WTC11 (cell line): ENCODE results near the gene SNRPD2.

Source experiments
- FOXP1 ChIP-seq: sonication (generic); formaldehyde crosslinking; IDR thresholded peaks from 2 replicates; pipeline ENCODE4 v1.8.0; 2022; ENCODE audit warnings: missing genetic modification reagents, mild to moderate bottlenecking, moderate library complexity, borderline replicate concordance
- TCF7 ChIP-seq: sonication (generic); formaldehyde crosslinking; IDR thresholded peaks from 2 replicates; pipeline ENCODE4 v1.8.0; 2022; ENCODE audit warnings: mild to moderate bottlenecking, low read depth, missing genetic modification reagents, moderate library complexity
- USF2 ChIP-seq: sonication (generic); formaldehyde crosslinking; IDR thresholded peaks from 2 replicates; pipeline ENCODE4 v1.8.1; 2023; ENCODE audit warnings: mild to moderate bottlenecking, missing genetic modification reagents, moderate library complexity

- TF ChIP-seq USF2 (no peak), FOXP1 (CRISPR knock-in tag) (no peak), TCF7 (CRISPR knock-in tag) (no peak)
These were observed 1.5 kb upstream of the SNRPD2 start for GRCh38 chr19:45693106-45693788.
